ENCODE data around the gene NOP9. TPM values are rescaled to one million over a fixed set of nuclear protein-coding genes. Genes with fewer than 3 reads are reported as not detected.
A peak's percentile ranks its signal among the peaks of the same experiment; 100 is the strongest.

NOP9 gene
- total RNA-seq, 4 donors from 2014 or later: 16.6 to 29.2 (median 21.6) TPM

DNA sequence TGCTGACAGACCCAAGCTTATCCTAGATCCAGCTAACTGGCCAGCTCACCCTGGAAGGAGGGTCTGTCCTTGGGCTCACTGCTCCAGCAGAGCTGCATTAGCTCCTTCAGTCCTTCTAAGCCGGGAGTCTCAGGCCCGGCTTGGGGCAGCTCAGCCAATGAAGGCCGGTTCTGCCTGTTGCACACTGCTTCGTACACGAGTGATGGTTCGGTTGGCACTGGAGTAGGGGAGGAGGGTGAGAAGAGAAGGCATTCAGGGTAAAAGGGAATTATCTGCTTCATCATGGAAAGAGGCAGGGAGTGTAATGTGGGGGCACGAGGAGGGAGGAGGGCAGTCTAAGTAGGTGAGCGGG lies 38.1 kb downstream of the NOP9 start:
- Histone ChIP-seq H3K36me3 (peaks cover 0 to 1% (median 0%) of the 10 kb centered on the region in 4 donors), H3K27ac (replicated peaks in 1 of 4) (no peak overlapping the region), H3K4me1 (peaks cover 35 to 47% (median 43%) of the 10 kb centered on the region in 4 donors), H3K9me3 (no peaks in the 10 kb centered on the region), H3K27me3 (peaks cover 0 to 57% (median 24%) of the 10 kb centered on the region in 4 donors), H3K4me3 (no peak overlapping the region)
- intact Hi-C loops (cut with DNase I): no loop called here
- no peak for TF ChIP-seq CTCF (IDR thresholded peaks at IDR 0.05)
- WGBS: 88% methylated on average over 8 of the region's 8 CpGs
- DNase-seq (ENCODE audit: extremely low spot score): no peak

DNA sequence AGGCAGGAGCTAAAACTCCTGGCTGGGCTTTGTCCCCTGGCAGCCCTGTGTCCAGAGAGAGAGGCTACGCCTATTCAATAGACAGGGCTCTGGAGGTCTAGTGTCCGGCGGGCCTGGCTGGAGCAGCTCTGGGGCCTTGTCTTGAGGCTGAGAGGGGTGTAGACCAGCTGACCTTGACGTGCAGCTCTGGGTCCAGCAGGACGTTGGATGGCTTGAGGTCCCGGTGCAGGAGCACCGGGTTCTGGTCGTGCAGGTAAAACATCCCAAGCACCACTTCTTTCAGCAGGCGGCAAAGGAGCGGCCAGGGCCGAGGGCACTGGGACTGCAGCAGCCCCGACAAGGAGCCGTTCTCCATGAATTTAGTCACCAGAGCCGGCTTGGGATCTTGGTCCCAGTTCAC lies 39.2 kb downstream of the NOP9 start:
- intact Hi-C loops (cut with DNase I): no loop called here
- H3K27me3 ChIP-seq: peaks cover 0 to 48% (median 22%) of the 10 kb centered on the region in 4 donors
- H3K4me1 ChIP-seq: peaks cover 27 to 36% (median 33%) of the 10 kb centered on the region in 4 donors
- TF ChIP-seq POLR2AphosphoS5 (IDR thresholded peaks at IDR 0.05): no peak
- no peak for TF ChIP-seq EP300 (IDR thresholded peaks at IDR 0.05)
- TF ChIP-seq POLR2A (IDR thresholded peaks at IDR 0.05; ENCODE audit: low read depth): no peak
- no peak for TF ChIP-seq CTCF (IDR thresholded peaks at IDR 0.05)
- no peak for DNase-seq (ENCODE audit: extremely low spot score)
- WGBS: 85% methylated on average over 3 of the region's 14 CpGs
- peak overlapping the region in 2 of 4 donors; percentile 49 to 63 for H3K27ac ChIP-seq (replicated peaks in 1 of 4)
- H3K36me3 ChIP-seq: no peaks in the 10 kb centered on the region
- no peaks in the 10 kb centered on the region for H3K9me3 ChIP-seq
- peak overlapping the region; percentile 41 to 58 (median 51) for H3K4me3 ChIP-seq

- peaks cover 0 to 41% (median 15%) of the 10 kb centered on the region in 4 donors for H3K27me3 ChIP-seq
- peak within 1 kb of the TSS; percentile 6 to 63 (median 51) for H3K27ac ChIP-seq (replicated peaks in 1 of 4)
- no peaks in the 10 kb centered on the region for H3K36me3 ChIP-seq
- TF ChIP-seq POLR2A (IDR thresholded peaks at IDR 0.05; ENCODE audit: low read depth): no peak
- no peak for TF ChIP-seq EP300 (IDR thresholded peaks at IDR 0.05)
- TF ChIP-seq CTCF (IDR thresholded peaks at IDR 0.05): no peak
- no peak for TF ChIP-seq POLR2AphosphoS5 (IDR thresholded peaks at IDR 0.05)
- peak within 1 kb of the TSS; percentile 41 to 58 (median 51) for H3K4me3 ChIP-seq
- peaks cover 20 to 30% (median 26%) of the 10 kb centered on the region in 4 donors for H3K4me1 ChIP-seq
- intact Hi-C loops (cut with DNase I): no loop called here
- DNase-seq (ENCODE audit: extremely low spot score): no peak
- no peaks in the 10 kb centered on the region for H3K9me3 ChIP-seq
- WGBS: 31% methylated on average over 44 of the region's 51 CpGs
Measured at GRCh38 chr14:24339284-24340151, 39.9 kb downstream of the NOP9 start, which contains the start of gene RIPK3. Gene RIPK3 (minus strand): TSS chr14:24339991. CDS start chr14:24339826, 165 bp downstream.

GRCh38 chr14:24340606-24341005 lies 41.0 kb downstream of the NOP9 start:
- no peak for TF ChIP-seq POLR2AphosphoS5 (IDR thresholded peaks at IDR 0.05)
- no peak for TF ChIP-seq EP300 (IDR thresholded peaks at IDR 0.05)
- no peak for TF ChIP-seq POLR2A (IDR thresholded peaks at IDR 0.05; ENCODE audit: low read depth)
- TF ChIP-seq CTCF (IDR thresholded peaks at IDR 0.05): no peak
- intact Hi-C loops (cut with DNase I): no loop called here
- Histone ChIP-seq H3K4me3 (no peak overlapping the region), H3K9me3 (no peaks in the 10 kb centered on the region), H3K4me1 (peaks cover 15 to 19% (median 17%) of the 10 kb centered on the region in 4 donors), H3K27me3 (peaks cover 0 to 36% (median 7%) of the 10 kb centered on the region in 4 donors), H3K36me3 (no peaks in the 10 kb centered on the region), H3K27ac (replicated peaks in 1 of 4) (no peak overlapping the region)
- WGBS: 83% methylated on average over 1 of the region's 1 CpG
- DNase-seq (ENCODE audit: extremely low spot score): no peak

Data from esophagus muscularis mucosa (tissue), 4 donors.